HG02973 (cell line): ENCODE results near the gene WDR37.
"Not testable (repeated sequence)": the region's sequence is repeated elsewhere in the genome, so short reads cannot be mapped to it uniquely, and the experiment has no call there.

ENCODE experiments used
- ATAC-seq: cut with Tn5 transposase; IDR thresholded peaks from one replicate; pipeline ENCODE4 v1.9.1; 2021; ENCODE audit warnings: moderate library complexity; ENCODE audit not compliant: unreplicated experiment

Gene WDR37

DNA sequence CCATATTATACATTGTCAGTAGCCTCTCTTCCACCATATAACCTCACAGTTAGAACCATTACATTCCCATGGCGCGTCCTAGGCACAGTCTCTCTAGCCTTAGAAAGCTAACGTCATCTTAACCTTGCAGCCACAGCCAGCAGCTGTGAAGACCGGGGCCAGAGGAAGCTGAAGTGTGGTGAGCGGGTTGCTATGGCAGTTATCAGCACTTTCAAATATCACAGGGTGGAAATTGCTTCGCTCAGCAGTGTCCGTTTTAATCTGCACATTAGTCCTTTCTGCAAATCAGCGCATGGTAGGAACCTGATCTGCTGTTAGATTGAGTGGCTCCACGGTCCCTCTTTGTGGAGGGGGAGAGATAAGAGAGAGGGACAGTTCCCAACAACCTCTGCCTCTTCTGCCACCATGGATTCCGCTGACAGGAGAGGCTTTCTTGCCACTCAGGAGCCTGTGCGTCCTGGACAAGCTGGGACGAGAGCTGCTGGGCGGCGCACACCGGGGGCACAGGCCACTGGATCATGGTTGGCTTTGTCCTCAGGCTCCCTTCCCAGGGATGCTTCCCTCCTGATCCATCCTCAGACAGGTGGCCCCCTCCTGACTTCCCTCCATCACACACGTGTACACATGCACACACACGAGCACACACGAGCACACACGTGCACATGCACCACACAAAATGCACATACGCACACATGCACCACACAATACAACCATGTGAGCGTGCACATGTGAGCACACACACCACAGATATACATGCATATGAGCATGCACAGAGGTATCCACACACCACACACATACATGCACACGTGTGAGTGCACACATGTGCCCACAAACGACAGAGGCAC is 93.8 kb downstream of the WDR37 start:
- ATAC-seq: no peak

DNA sequence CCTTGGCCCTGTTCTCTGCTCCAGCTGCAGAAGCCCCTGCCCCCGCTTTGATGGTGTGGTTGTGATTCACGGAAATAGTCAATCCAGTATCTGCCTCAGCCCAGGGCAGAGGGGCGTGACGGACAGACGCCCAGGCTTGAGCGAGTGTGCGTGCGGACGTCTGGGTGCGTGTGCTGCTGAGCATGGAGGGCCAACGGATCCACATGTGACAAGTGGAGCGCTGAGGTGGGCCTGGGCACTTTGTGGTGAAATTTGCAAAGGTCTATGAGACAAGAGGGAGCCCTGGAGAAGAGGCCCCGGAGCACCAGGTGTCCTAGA is 94.4 kb downstream of the WDR37 start:
- no peak for ATAC-seq

DNA sequence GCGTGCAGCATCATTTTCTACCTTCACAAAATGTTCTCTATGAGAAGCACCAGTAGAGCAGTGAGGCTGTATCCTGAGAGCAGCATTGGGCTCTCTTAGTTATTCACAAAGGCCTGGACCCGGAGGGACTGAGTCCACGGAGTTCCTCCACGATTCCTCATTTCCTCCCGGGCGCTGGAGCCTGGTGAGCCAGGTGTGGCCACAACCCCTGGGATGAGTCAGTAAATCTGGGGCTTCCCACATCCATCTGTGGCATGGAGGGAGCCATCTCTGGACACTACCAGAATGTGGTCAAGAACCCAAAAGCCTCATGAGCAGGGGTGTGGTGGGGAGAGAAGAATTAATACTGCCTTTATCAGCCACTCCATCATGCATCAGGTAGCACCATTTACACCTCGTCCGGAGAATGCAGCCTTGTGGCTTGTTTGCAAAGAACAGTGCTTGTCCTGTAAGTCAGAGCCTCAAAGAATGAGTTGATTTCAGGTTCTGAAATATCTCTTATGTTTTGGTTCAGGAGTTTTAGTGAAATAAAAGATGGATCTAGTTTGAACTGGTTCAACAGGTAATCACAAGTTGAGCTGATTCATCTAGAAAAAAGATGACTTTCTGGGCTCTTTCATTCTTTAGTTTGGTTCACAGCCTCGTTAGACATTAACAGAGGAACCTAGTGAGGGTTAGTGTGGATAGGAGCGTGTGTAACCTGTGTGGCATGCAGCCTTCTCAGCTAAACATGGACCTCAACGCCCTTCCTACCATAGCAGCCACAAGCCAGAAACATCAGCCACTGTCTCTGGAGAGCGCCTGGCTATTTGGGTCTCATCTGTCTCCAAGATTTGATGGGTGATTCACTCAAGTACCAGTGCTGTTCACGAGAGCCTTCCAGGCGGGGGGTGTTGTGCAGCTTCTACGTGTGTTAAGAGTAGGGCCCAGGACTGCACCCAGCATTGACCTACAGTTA is 95.2 kb downstream of the WDR37 start:
- ATAC-seq: no peak

DNA sequence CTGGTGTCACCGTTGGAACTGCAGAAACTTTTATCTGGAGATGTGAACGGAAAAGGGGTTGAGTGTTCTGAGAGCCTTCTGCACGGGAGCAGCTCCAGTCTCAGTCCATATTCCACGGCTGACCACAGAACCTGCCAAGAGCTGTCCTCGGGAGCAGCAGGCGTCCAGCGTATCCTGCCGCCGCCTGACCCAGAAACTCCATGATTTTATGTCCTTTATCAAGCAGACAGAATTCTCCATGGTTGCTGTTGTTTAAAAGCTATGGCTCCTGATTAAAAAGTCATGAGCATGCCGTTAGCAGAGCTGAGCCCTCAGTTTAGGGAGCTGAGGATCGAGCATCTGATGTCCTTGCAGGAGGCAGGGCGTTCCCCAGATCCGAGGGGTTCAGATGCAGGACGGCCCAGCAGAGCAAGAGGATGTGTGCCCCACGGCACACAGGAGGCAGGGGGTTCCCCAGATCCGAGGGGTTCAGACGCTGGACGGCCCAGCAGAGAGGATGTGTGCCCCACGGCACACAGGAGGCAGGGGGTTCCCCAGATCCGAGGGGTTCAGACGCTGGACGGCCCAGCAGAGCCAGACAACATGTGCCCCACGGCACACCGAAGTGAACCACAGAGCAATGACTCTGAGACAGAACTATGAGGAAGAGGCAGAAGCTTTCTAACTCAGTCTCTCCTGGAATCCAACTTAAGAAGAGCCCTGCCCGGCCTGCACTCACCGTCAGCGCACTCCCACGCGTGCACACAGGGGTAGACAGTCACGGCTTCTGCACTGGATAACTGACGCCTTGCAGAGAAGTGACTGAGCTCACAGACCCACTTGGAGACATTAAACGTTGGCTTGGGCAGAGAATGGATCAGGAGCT is 96.4 kb downstream of the WDR37 start:
- no peak for ATAC-seq

DNA sequence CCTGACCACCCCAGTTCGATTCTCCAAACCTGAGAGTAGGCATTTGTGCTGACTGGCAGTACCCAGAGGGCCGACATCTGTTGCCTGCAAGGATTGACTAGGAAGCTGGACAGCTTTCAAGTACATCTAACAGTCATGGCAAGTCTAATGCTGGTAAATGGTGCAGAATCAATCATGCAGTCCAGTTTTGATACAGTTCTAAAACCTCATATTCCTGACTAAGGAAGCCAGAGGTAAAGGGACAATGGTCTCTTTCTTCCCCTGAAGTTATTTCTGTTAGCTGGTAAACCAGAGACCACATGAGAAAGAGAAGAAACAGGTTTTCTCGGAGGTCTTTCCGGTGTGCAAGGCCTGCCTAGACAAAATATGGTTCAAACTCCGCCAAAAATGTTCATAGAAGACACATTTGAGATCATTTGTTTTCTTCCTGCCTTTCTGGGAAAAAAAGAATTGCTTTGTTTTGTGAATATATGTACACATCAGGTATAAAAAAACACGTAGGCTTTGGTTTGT is 97.1 kb downstream of the WDR37 start:
- ATAC-seq: no peak

DNA sequence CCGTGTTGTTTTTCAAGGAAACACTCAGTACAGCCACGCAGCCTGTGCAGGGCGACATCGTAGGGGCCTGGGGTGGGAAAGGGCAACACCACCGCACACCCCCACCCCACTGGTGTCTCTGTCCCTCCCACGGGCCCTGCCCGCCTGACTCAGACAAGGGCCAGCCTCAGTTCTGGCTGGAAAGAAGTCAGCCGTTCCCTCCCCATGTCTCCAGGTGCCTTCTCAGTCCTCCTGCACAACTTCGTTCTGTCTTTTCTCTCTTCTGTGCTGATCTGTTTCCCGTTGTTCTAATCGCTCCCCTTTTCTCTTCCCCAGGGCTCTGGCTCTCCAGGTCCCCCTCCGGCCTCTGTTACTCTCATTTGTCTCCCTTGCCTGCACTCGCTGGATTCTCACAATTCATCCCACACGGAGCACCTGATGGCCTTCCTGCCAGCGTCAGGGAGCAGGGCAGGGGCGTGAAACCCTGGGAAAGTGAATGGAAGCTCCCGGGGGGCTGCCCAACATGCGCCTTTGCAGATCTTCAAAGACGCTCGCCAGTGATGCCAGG is 97.7 kb downstream of the WDR37 start:
- no peak for ATAC-seq

DNA sequence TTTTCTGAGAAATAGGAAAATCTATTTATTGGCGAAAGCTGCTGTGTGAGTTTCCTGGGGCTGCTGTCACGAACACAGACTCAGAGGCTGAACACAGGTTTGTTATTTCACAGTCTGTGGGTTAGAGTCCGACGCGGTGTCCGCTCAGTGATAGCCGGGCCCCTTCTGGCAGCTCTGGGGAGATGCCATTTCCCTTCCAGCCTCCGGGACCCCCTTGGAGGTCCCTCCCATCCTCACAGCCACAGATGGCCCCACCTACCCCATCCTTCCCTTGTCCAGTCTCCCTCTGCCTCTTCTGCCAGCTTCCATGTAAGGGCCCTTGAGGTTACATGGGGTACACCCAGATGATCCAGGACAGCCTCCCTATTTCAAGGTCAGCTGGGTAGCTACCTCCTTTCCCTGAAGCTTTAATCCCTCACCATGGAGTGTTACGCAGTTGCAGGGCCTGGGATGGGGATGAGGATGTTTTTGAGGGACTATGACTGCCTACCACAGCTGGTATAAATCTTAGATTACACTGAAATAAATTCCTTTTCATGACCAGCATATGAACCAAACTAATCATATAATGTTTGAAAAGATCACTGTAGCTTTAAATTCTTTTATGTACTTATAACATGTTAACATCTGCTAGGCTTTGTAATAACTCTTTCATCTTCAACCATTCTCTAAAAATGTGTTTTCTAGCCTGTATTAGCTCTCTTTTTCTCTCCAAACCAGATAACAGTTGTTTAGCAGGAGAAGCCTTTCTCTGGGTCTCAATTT is 98.5 kb downstream of the WDR37 start:
- ATAC-seq: no peak

DNA sequence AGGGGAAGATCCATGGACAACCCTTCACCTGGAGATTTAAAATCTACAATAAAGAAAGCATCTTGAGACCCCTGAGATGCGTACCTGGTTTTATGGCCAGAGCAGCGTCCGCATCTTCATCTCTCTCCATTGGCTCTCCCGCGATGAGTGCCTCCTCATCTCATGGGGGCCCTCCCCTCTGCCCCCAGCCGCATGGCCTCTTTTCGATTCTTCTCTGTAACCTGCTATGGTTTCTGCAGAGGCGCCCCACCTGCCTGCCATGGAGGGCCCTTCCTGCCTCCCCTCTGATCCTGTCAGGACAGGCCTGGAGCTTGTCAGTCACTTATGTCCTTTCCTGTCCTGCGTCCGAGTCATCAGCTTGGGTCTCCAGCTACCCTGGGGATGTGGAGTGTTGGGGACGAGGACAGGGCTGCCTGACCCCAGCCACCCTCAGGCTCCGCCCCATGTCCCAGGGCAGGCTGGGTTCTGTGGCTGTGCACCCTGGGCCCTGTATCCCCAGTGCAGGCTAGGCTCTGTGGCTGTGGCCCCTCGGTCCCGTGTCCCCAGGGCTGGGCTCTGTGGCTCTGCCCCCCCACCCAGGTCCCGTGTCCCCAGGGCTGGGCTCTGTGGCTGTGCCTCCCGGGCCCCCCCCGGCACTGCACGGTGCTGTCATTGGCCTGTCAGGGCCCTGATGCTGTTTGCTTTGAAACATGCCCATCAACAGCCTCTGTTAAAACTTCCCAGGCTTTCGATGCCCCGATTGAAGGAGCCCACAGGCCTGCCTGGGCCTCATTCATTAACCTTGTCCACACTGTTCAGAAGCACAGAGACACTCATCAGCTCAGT is 99.8 kb downstream of the WDR37 start:
- ATAC-seq: no peak

DNA sequence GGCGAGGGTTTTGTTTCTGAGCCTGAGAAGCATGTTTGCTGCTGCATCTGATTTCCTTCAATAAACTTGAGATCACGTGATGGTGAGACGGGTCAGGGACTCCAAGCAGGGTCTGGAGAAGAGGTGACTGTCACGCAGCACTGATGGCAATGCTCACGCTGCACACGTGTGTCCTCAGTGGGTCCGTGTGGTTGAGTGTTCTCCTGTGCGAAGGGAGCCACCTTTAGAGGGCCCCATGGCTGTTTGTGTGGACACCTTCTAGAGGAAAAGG is 100.4 kb downstream of the WDR37 start:
- ATAC-seq: no peak

DNA sequence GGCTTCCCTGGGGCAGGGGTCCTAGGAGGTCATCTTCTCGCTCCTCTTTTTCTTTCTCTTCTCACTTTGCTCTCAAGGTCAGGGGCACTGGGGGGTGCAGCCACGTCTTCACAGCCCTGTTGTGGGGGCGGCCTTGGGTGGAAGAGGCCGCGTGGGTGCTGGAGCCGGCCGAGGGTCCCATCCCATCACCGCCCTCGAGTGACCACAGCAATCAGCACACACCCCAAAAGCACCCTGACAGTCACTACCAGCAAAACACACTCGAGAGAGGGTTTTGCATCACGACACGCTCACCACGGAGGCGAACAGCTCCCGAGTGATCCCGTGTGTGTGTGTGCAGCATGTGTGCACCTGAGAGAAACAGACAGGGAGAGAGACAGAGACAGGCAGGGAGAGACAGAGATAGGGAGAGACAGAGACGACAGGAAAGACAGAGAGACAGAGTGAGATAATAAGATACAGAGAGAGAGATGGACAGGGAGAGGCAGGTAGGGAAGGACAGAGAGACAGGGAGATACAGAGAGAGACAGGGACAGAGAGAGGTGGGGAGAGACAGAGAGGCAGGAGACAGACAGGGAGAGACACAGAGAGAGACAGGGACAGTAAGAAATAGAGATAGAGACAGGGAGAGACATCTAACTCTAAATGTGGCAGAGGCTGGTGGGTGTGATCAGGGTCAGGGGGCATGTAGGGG is 100.9 kb downstream of the WDR37 start:
- ATAC-seq: no peak

DNA sequence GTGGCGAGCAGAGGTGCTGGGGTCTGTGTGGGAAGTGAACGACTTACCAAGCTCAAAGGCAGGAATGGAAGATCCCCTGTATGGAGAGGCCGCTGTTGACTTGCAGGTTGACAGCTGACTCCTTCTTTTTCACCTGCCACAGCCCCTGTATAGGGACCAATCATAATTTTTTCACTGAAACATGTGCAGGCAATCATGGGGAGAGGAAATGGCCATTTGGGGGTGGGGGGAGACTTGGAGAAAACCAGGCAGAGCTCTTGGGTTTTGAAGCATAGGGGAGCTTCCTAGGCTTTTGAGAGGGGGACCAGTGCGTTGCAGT is 101.4 kb downstream of the WDR37 start:
- no peak for ATAC-seq

DNA sequence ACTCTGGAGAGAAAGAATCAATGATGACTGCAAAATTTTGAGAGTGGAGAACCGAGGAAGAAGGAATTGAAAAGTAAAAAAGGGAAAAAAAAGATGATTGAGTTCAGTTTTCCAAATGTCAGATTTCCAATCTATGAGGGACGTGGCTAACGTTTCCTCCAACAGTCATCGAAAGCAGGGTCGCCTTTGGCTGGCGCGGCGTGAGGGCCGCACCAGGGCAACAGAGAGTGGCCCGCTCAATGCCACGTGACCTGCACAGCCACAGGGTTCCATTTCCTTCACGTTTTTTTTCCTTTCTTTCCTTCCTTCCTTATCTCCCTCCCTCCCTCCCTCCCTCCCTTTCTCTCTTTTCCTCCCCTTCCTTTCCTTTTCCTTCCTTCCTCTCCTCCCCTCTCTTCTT is 101.9 kb downstream of the WDR37 start:
- no peak for ATAC-seq

DNA sequence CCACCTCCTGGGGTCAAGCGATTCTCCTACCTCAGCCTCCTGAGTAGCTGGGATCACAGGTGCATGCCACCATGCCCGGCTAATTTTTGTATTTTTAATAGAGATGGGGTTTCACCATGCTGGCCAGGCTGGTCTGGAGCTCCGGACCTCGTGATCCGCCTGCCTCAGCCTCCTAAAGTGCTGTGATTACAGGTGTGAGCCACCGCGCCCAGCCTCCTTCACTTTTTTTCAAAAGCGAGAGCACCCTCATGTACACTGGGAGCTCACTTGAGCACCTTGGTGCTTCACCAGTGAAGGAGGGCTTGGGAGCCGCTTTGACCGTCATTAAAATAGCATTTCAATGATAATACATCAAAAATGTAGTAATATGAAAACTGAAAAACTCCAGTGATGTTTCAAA is 102.4 kb downstream of the WDR37 start:
- not testable (repeated sequence) for ATAC-seq

DNA sequence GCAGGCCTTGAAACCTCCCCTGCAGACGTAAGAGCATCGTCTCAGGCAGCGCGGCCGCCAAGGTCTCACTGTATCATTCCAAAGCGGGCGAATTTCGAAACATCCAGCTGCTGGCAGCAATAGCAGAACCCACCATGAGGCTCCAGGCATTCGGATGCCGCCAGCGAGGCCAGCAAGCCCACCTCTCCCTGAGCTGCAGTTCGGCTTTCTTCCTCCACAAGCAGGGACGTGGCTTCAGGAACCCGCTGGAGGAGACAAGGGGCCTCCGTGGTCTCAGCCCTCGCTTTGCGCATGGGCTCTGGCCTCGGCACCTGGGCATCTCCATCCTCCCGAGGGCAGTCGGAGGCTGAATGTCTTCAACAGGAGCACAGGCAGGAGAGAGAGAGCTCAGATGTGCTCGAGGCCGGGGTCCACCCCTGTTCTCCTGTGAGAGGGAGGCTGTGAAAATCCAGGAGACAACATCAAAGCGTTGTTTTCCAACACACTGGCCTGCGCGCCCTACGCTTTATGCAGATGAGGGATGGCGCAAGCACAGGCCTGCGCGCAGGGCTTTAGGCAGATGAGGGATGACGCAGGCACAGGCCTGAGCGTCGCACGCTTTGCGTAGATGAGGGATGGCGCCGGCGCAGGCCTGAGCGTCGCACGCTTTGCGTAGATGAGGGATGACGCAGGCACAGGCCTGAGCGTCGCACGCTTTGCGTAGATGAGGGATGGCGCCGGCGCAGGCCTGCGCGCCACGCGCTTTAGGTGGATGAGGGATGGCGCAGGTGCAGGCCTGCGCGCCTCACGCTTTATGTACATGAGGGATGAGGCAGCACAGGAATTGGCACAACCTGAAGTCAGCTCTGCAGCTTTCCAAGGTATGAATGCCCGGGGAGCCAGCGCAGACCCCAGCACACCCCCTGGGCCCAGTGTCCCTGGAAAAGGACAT is 103.2 kb downstream of the WDR37 start:
- ATAC-seq: no peak

DNA sequence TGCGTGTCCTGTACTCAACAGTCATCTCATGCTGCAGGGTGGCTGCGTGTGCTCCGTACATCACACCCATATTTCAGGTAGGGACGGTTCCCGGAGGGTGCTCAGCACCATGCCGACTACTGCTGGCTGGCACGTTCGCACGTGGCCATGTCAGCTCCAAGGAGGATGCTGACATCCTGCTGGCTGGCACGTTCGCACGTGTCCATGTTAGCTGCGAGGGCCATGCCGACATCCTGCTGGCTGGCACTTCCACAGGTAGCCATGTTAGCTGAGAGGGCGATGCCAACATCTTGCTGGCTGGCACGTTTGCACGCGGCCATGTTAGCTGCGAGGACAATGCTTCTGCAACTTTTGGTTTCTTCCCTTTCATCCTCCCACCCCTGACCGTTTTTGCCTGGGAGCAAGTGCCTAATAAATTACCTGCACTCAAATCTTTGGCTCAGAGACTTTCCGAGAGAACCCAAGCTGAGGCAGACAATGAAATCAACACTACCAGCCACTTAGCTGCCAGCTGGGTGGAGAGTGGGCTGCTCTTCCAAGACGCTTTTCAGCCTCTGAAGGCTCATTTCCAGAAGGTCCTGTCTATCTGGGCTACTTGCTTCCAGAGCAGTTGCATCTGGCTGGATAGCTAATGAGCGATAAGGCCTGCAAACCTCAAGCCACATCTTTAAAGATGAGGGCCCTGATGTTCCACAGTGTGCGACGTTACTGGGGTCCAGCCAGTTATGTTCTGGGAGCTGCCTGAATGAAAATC is 104.6 kb downstream of the WDR37 start:
- ATAC-seq: no peak

DNA sequence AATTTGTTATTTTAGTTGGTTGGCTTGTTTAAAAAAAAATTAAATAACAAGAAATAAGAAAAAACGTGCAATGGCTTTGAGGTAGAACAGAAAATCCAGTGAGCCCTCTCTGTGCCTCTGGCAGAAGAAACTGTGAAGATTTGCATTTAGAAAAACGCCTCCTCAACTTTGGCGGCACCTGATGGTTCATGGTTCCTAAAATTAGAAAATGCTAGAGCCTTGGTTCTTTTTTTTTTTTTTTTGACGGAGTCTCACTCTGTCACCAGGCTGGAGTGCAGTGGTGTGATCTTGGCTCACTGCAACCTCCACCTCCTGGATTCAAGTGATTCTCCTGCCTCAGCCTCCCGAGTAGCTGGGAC is 105.1 kb downstream of the WDR37 start:
- ATAC-seq: not testable (repeated sequence)
